ENCODE data around the gene DOCK4.

The DOCK4 gene

GRCh38 chr7:111763221-111763801 lies 442.9 kb downstream of the DOCK4 start:
- peak; percentile 43 for DNase-seq (ENCODE audit: low spot score)

GRCh38 chr7:111762799-111763198 lies 443.4 kb downstream of the DOCK4 start:
- DNase-seq (ENCODE audit: low spot score) = no peak

GRCh38 chr7:111762211-111762610 lies 444.0 kb downstream of the DOCK4 start:
- no peak for DNase-seq (ENCODE audit: low spot score)

GRCh38 chr7:111760043-111760442 lies 446.2 kb downstream of the DOCK4 start:
- DNase-seq (ENCODE audit: low spot score) = no peak

- DNase-seq (ENCODE audit: low spot score) = no peak
Measured at GRCh38 chr7:111758332-111758731, 447.9 kb downstream of the DOCK4 start.

GRCh38 chr7:111756687-111757178 lies 449.5 kb downstream of the DOCK4 start:
- DNase-seq (ENCODE audit: low spot score) = peak; percentile 15

GRCh38 chr7:111755383-111755782 lies 450.8 kb downstream of the DOCK4 start:
- no peak for DNase-seq (ENCODE audit: low spot score)

GRCh38 chr7:111753968-111754367 lies 452.2 kb downstream of the DOCK4 start:
- no peak for DNase-seq (ENCODE audit: low spot score)

GRCh38 chr7:111752022-111752582 lies 454.1 kb downstream of the DOCK4 start:
- DNase-seq (ENCODE audit: low spot score) = peak; percentile 48

GRCh38 chr7:111750878-111751277 lies 455.3 kb downstream of the DOCK4 start:
- no peak for DNase-seq (ENCODE audit: low spot score)

- no peak for DNase-seq (ENCODE audit: low spot score)
Measured at GRCh38 chr7:111750228-111750627, 456.0 kb downstream of the DOCK4 start.

- DNase-seq (ENCODE audit: low spot score) = no peak
Measured at GRCh38 chr7:111749625-111750024, 456.6 kb downstream of the DOCK4 start.

- DNase-seq (ENCODE audit: low spot score) = no peak
Measured at GRCh38 chr7:111747718-111748117, 458.5 kb downstream of the DOCK4 start.

- no peak for DNase-seq (ENCODE audit: low spot score)
Measured at GRCh38 chr7:111746950-111747349, 459.2 kb downstream of the DOCK4 start.

GRCh38 chr7:111744501-111745155 lies 461.6 kb downstream of the DOCK4 start:
- no peak for DNase-seq (ENCODE audit: low spot score)

- DNase-seq (ENCODE audit: low spot score) = no peak
Measured at GRCh38 chr7:111743244-111743847, 462.9 kb downstream of the DOCK4 start.

GRCh38 chr7:111741811-111742240 lies 464.4 kb downstream of the DOCK4 start:
- DNase-seq (ENCODE audit: low spot score) = peak; percentile 50

- no peak for DNase-seq (ENCODE audit: low spot score)
Measured at GRCh38 chr7:111740942-111741341, 465.3 kb downstream of the DOCK4 start.

- DNase-seq (ENCODE audit: low spot score) = no peak
Measured at GRCh38 chr7:111736552-111736874, 469.7 kb downstream of the DOCK4 start.

GRCh38 chr7:111735661-111736551 lies 470.3 kb downstream of the DOCK4 start:
- peak; percentile 72 for DNase-seq (ENCODE audit: low spot score)

- no peak for DNase-seq (ENCODE audit: low spot score)
Measured at GRCh38 chr7:111734954-111735660, 471.1 kb downstream of the DOCK4 start.
